Hepatocyte (in vitro differentiated cells): Measurements from ENCODE around the gene NAV3.

Experiments used
- CTCF ChIP-seq: fragments of 200-600 bp; sonication (generic); IDR thresholded peaks from 2 replicates; pipeline ENCODE4 v1.5.1; 2016; ENCODE audit warnings: antibody characterized with exemption, mild to moderate bottlenecking; ENCODE audit not compliant: poor library complexity
- EZH2phosphoT487 ChIP-seq: fragments of 200-600 bp; sonication (generic); IDR thresholded peaks from one replicate; pipeline ENCODE4 v1.6.1; 2018; ENCODE audit warnings: antibody characterized with exemption, mild to moderate bottlenecking, low read depth, moderate library complexity; ENCODE audit not compliant: unreplicated experiment, severe bottlenecking

DNA sequence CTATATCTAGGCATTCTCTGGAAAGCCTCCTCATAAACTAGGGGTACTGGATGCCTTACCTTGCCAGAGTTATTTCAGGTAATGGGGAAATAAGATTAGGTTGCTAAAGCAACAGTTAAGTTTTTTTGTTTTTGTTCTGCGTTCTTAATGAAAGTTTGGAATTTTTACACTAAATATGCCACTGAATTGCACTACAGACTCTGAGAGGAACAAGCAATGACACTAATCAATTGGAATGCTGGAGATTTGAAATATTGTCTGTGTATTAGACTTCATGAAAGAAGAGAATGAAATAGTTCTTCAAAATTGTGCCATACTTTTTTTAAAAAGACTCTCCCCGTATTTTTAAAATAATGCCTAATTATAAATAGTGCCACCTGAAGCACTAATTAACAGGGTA is 287.8 kb downstream of the NAV3 start:
- no peak for TF ChIP-seq CTCF
- no peak for TF ChIP-seq EZH2phosphoT487
